GM10266 (cell line): ENCODE results near the gene AXIN1.

Experiments used
- DNase-seq: peaks from one replicate; pipeline ENCODE4 v3.0.0; 2012; ENCODE audit errors: extremely low spot score
- TF ChIP-seq, protein P1 (sequence below): IDR thresholded peaks from 2 replicates; pipeline ENCODE4 v1.5.1; 2012; ENCODE audit warnings: mild to moderate bottlenecking, low read depth; ENCODE audit not compliant: control insufficient read depth, insufficient read depth; ENCODE audit errors: missing control alignments

AXIN1 gene

DNA sequence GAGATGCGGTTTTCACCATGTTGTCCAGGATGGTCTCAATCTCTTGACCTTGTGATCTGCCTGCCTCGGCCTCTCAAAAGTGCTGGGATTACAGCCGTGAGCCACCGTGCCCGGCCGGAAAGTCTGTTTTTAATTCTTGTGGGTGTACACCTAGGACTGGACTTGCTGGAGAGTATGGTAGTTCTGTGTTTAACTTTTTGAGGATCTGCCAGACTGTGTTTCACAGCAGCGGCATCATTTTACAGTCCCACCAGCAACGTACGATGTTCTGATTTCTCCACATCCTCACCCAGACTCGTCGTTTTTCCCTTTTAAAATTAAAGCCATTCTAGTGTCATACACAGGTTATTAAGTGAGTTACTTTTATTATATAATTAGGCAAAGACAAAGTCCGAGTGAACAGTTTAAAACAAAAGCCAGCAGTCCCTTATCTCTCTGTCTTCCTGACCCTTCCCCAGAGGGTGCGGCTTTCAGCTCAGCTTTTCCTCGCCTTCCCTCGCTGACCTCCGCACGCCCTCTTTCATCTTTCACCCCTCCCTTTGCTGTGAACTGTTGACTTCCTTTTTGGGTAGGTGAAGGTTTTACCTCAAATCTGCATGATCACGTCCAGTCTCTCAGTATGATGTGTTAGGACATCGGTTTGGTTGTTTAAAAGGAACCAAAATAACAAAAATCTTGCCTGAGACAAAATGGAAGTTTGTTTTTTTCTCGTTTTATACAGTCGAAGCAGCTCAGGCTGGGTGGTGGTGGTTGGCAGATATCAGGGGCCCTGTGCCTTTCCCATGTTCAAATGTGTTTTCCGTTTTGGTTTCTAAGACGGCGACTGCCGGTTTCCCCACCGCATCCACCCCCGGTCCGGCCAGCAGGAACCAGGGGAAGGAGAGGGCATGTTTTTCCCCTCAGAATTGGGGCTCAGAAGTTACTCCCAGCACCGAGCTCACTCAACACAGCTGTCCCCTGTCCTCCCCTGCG lies 99.9 kb downstream of the AXIN1 start:
- TF ChIP-seq, protein P1, sequence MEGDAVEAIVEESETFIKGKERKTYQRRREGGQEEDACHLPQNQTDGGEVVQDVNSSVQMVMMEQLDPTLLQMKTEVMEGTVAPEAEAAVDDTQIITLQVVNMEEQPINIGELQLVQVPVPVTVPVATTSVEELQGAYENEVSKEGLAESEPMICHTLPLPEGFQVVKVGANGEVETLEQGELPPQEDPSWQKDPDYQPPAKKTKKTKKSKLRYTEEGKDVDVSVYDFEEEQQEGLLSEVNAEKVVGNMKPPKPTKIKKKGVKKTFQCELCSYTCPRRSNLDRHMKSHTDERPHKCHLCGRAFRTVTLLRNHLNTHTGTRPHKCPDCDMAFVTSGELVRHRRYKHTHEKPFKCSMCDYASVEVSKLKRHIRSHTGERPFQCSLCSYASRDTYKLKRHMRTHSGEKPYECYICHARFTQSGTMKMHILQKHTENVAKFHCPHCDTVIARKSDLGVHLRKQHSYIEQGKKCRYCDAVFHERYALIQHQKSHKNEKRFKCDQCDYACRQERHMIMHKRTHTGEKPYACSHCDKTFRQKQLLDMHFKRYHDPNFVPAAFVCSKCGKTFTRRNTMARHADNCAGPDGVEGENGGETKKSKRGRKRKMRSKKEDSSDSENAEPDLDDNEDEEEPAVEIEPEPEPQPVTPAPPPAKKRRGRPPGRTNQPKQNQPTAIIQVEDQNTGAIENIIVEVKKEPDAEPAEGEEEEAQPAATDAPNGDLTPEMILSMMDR: no peak
- peak; percentile 55 for DNase-seq

DNA sequence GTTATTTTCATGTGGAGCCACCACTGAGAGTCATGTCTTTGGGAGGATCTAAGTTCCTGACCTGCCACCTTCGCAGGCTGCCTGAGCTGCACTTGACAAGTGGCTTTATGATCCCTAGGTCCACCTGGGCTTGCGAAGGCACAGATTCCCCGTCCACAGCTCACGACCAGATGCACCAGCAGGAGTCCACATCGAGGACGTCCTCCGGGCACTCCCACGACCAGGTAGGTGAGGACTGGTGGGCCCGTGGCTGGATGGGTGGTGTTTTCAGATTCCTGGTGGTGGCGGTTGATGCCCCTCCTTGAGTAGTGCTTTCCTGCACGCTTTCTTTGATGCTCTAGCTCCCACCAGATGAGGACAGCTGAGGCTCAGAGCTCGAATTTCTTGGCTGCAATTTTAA lies 103.1 kb downstream of the AXIN1 start:
- DNase-seq: no peak
- TF ChIP-seq, protein P1: no peak

DNA sequence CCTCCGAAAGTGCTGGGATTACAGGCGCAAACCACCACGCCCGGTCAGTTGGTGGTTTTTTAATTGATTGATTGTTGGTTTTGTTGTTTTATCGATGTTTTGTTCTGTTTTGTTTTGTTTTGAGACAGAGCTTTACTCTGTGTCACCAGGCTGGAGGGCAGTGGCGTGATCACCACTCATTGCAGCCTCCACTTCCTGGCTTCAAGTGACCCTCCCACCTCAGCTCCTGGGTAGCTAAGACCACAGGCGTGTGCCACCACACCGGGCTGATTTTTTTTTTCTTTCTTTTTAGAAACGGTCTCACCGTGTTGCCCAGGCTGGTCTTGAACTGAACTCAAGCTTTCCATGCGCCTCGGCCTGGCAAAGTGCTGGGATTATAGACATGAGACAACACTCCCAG lies 105.5 kb downstream of the AXIN1 start:
- no peak for DNase-seq
- TF ChIP-seq, protein P1: no peak

DNA sequence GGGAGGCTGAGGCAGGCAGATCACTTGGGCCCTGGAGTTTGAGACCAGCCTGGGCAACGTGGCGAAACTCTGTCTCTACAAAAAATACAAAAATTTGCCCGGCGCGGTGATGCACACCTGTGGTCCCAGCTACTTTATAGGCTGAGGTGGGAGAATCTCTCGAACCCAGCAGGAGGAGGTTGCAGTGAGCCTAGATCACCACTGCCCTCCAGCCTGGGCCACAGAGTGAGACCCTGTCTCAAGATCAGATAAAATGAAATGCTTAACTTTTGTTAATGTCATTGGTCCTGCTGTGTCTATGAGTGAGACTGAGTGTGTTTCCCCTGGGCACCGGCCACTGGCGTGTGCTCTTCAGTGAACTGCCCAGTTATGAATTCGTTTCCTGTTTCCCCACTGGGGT lies 107.4 kb downstream of the AXIN1 start:
- TF ChIP-seq, protein P1: no peak
- no peak for DNase-seq

DNA sequence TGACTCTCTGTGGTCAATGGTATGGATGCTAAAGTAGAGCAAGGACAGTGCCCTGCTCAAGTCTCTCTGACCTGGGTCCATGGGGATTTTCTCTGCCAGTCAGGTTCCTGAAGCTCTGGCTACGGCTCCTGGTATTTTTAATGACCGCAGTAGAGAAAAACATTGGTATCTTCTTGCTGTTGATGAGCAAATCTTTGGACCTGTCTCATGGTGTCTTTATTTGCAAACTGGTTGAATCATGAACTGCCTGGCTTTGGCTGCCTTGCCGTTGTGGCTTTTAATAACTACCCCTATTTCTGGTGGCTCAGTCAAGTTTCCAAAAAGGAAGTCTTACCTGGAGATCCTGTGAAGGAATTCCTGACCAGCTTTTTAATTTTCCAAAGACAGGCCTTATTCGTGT lies 109.2 kb downstream of the AXIN1 start:
- no peak for DNase-seq
- TF ChIP-seq, protein P1: no peak

DNA sequence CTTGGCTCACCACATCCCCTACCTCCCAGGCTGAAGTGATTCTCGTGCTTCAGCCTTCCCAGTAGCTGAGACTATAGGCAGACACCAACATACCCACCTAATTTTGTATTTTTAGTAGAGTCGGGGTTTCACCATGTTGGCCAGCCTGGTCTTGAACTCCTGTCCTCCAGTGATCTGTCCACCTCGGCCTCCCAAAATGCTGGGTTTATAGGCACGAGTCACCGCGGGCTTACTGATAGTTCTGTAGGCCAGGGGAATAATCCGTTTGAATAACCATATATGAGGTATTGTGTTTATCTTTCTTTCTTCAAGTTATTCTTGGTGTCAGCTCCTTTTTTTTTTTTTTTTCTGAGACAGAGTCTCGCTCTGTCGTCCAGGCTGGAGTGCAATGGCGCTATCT lies 110.2 kb downstream of the AXIN1 start:
- no peak for DNase-seq
- TF ChIP-seq, protein P1: no peak

DNA sequence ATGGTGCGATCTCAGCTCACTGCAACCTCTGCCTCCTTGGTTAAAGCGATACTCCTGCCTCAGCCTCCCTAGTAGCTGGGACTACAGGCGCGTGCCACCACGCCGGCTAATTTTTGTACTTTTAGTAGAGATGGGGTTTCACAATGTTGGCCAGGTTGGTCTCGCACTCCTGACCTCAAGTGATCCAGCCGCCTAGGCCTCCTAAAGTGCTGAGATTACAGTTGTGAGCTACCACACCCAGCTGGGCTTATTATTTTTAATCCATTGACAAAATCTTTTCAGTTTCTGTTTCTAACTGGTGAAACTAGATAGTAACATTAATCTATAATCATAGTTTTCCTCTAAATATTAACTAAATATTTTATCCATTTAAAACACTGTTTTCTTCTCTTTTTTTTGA lies 112.0 kb downstream of the AXIN1 start:
- no peak for DNase-seq
- TF ChIP-seq, protein P1: no peak
